Activated CD4-positive, alpha-beta T cell treated with anti-CD3 and anti-CD28 coated beads, Interleukin-2, Interleukin-6, amounts not matched to agents 100 ng/mL and 50 ng/mL, durations not matched to agents 16 hours and 8 hours (primary cell): Measurements from ENCODE around the gene LPP.

Experiments
- DNase-seq: peaks from one replicate; pipeline ENCODE4 v3.0.0-alpha.2; 2020

Gene LPP

DNA sequence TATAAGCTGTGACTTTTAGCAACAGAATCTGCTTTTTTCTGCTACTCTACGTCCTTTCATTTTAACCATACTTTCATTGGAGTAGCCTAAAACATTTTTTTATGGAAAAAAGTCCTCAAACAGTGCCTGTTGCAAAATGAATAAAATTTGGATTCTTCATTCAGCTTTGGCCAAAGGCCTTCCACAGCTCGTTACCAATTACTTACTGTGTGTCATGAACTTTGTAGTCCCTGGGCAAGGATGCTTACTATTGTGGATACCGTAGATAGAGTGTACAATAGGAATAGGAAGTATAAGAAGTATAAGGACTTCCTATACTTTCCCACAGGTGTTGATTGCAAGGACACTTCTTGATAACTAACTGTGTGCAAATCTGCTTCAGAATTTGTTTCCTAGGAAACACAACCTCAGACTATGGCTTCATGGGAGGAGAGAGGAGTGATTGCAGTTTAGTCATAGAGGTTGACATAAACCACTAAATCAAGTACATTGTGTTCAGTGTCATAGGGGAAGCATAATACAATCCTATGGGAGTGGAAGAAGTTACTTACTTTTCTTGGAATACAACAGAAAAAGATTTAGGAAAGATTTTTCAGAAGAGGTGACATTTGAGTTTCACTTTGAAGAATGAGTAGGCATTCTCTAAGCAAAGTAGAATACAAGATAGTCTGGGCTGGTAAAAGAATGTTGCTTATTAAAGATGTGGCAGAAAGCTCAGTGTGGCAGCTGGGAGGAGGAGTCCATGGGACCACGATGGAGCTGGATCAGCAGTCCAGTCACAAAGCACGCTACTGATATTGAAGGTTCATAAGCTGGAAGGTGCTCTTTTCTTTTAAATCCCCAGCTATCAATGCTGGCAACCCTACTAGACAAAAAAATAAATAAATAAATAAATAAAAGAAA, 708.1 kb downstream of the LPP start:
- DNase-seq, result no peak

DNA sequence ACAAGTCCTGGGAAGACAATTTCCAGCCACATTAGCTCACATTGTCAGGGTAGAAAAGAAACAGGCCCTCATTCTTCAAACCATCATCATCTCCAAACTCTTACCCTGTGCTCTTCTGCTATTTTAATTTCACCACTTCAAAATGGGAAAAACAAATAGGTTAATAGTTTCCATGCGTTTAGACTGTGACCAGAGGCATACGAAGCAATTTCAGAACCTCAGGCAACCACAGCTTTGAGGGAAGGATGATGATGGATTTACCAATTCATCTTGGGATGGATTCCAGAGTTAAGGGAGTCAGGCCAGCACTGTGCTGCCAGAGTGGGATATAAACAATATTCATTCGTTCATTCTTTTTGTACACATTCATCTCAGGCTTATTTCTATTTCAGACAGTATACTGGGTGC, 710.0 kb downstream of the LPP start:
- DNase-seq, result no peak

GRCh38 chr3:188867691-188868265, 713.8 kb downstream of the LPP start:
- no peak for DNase-seq

DNA sequence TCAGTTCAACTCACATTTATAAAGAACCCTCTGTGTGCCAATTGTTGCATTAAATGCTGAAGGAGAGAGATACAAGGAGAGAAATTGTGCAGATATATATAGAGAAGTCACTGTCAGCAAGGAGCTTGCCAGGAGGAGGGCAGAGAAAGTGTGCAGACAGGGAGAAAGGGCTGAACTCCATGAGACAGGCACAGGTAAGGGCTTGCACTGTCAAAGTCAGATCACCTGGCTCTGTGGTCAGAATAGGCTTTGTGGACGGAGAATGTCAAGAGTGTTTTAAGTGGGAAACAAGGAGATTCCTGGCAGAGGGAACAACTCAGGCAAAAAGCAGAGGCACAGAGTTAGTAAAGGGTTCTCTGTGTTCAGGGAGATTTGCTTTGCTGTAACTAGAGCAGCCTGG, 714.8 kb downstream of the LPP start:
- no peak for DNase-seq

GRCh38 chr3:188869628-188870027, 715.7 kb downstream of the LPP start:
- no peak for DNase-seq

- DNase-seq, result no peak
These were observed 716.5 kb downstream of the LPP start for GRCh38 chr3:188870431-188870830.

DNA sequence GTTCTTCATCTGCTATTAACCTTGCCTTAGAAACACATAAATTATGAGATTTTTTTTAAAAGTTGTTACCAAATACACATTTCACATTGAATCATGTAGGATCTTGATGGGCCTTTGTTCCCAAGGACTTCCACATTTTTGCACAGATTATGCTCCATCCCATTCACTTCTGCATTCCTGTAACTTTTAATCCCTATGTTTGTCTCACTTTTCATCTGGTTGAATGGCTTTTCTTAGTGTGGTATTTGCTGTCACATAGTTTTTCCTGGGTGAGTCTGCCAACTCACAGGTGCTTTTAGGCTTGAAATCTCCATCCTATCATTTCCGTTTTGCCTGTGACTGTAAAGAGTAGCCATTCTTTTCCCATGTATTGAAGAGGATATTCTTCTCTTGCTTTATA, 720.6 kb downstream of the LPP start:
- no peak for DNase-seq

- DNase-seq, result no peak
These were observed 721.5 kb downstream of the LPP start for GRCh38 chr3:188875413-188875812.

GRCh38 chr3:188876370-188876769, 722.4 kb downstream of the LPP start:
- DNase-seq, result no peak

DNA sequence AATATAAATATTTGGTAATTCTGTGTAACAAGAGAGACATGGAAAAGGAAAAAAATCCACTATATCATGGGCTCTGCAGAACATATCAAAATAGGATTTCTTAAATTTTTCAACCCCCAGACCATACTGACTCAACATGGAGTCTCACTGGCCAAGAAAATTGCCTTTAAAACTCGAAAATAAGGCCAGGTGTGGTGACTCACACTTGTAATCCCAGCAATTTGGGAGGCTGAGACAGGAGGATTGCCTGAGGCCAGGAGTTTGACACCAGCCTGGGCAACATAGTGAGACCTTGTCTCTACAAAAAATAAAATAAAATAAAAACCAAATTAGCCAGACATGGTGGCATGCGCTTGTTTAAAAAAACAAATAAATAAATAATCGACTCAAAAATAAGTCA, 723.4 kb downstream of the LPP start:
- DNase-seq, result no peak

DNA sequence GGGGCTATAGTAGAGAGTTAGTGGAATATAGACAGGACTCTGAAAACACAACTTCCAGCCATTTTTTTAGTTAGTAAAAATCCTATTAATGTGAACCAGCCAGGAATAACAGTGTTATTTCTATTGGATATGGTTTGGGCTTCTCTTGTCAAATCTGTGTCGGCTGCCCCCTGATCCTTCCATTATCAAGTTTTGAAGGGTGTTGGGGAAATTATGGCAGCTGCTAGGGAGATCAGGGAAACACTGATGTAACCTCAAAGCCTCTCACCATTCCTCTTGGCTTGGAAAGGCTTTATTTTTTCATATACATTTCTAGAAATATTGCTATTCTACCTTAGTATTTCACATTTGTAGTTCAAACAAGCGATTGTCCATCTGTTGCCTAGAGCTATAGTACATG, 724.1 kb downstream of the LPP start:
- no peak for DNase-seq

DNA sequence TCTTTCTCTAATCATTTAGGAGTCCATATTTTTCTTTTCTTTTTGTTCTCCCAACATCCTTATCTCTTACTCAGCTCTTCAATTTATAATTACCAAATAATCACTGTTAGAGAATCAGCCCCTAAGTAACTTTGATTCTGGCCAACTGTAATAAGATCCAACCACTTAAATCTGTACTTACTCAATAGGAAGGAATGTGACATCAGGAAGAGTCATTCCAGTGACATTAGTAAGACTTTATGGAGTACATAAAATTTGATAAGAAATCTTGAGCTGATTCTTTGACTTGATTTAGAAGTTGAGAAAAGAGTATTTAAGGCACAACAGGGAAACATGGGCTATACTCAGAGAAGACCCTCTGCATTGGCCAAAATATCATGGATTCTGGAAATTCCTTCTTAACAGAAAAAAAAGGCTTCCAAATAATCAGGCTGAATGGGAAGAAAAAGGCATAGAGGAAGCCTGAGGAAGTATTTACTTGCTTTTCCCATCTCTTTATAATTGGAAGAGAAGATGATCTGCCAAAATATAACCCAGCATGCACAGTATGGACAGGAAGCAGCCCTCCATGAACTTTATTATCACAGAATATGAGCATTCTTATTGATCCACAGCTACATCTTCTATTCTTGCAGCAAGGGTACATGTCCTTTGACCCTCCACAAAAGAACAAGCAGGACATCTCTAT, 728.1 kb downstream of the LPP start:
- no peak for DNase-seq

GRCh38 chr3:188884299-188885043, 730.5 kb downstream of the LPP start:
- no peak for DNase-seq

DNA sequence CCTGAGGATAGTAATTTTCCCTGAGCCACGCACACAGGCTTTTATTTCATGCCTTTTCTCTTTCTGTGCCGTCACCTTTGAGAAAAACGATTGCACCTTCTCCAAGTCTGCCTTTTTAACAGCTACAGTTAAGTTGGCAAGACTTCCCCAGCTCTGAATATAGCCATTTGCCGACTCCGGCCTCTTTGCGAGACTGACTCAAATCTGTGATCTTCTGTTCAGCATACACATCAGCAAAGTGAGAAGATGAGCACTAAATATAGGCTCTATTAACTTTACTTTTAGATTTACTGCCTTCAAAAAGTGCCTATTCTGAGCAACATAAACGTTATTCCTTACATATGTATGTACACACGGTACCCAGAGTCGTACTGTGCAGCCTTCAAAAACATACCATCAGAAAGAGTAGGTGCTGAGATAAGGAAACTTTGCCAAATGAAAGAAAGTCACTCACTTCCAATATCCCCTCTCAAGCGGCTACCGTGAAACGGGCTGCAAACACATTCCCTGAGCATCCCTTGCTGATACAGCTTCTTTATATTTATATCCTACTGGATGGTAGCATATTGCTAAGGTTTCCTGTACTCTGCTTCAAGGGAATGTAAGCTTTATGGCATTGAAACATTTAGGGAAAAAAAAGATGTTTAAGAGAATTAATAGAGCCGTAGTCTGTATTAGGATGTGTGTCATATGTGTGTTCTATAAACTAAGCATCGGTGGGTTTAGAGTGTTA, 734.5 kb downstream of the LPP start:
- no peak for DNase-seq

DNA sequence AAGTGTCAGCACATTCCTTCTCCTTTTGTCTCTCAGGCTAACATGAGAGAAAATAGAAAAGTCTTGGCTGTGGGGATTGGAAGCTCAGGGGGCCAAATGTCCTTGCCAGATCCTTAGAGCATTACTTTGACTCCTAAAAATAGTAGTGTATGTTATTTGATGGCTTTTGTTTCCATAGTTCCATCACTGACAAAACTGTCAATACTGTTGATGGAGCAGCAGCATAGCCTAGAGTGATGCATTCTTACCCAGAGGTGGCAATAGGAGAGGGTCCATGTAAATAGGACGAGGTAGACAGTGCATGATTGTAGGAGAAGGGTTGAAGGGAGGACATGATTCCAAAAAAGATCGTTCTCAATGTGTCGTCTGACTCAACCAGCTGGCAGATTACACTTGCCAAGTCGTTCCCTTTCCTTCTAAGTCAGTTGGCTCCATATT, 735.1 kb downstream of the LPP start:
- DNase-seq, result no peak

GRCh38 chr3:188890572-188891270, 736.8 kb downstream of the LPP start:
- no peak for DNase-seq

GRCh38 chr3:188899881-188900280, 745.9 kb downstream of the LPP start:
- no peak for DNase-seq

DNA sequence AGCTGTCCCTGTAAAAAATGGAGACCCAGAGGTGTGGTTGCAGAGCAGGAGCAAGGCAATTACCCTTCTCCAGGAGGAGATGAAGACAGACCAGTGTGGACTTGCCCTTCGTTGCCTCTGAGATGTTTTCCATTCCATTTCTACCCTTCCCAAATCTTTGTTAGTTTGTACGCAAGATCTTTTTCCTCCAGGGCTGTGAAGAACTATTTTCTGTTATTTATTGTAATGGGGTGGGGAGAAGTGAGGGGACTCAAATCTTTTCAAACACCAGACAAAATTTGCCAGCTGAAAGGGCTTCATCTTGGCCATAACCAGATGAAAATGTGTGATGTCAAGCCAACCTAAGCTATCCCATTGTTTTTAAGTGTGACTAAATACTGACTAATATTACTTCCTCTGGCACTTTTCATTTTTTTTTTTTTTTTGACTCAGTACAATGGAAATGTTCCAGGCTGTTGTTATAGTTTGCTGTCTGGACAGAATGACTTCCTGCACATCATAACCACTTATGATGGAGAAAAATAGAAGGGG, 746.5 kb downstream of the LPP start:
- DNase-seq, result no peak

- no peak for DNase-seq
These were observed 747.2 kb downstream of the LPP start for GRCh38 chr3:188901126-188901525.

DNA sequence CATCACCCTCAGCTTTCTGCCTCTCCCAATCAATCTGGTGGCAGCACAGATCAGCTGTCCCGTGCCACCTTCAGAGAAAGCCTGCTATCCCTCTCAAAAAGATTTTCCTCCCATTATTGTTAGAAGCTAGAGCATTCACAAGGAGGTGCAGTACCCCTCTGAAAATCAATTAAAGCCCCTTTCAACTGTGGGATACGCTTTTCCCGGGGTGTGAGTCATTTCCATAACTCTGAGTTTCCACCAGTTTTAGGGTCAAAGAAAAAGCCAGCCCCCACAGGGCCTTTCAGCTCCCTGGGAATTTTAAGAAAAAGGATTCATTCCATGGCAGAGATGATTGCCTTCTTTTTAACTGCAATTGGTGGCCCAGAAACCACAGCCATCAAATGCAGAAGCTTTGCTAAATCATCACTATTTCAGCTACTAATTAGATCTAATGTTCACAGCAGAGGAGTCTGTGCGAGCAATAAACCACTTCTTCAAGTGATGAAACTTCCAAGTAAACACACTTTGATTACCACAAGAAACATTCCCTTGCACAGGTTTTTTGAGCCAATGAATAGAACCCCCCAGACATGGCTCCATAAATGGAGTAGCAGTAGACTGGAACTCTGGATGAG, 747.8 kb downstream of the LPP start:
- no peak for DNase-seq

GRCh38 chr3:188904670-188905069, 750.7 kb downstream of the LPP start:
- DNase-seq, result no peak
